ENCODE results near the gene FRMD8. TPM values are rescaled to one million over a fixed set of nuclear protein-coding genes. Genes with fewer than 3 reads are reported as not detected.

Gene FRMD8
- total and polyA plus RNA-seq, 2 of the 4 experiments (the other 2 are of a cell fraction): 11.3 to 19.8 TPM

DNA sequence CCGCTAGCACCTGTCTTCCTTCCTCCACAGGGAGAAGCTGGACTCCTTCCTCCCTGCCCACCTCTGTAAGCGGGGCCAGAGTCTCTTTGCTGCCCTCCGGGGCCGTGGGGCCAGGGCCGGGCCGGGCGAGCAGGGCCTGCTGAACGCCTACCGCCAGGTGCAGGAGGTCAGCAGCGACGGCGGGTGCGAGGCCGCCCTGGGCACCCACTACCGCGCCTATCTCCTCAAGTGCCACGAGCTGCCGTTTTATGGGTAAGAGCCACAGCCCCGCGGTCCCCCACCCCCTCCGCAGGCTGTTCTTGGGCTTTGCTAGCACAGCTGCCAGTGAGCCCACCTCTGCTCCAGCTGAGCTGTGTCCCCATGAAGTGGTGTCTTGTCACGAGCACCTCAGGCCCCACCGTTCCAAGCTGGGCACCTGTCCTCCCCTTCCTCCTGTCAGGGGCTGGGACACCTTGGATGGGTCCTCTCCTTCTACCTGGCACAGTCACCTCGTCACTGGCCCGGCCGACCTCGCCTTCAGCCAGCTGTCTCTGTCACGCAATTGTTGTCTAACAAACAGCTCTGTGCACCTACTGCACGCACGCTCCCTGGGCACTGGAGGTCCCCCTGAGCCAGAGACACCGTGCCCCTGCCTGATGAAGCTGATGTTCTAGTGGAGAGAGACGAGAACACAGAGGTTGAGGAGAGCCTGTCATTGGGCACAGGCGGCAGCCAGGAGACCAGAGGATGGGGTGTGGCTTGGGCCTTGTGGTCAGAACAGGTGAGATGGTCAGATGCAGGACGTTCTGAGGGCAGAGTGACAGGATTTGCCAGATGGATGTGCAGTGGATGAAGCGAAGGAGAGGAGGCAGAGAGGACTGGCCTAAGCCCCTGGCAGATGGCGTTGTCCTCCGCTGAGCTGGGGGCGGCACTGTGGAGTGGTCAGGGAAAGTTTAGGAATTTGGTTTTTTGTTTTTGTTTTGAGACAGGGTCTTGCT, 10.6 kb downstream of the FRMD8 start:
- ChIA-PET CTCF (no interaction called here), POLR2A (ENCODE audit: unreplicated experiment) (no interaction called here)
- H2AK9ac ChIP-seq (replicated peaks; ENCODE audit: low read depth, low read length, poor library complexity): no peak overlapping the region
- intact Hi-C loops (cut with micrococcal nuclease): no loop called here
- WGBS, 2 experiments (ENCODE audit: extremely low coverage in 2 of 2, insufficient read length in 1 of 2): 95% methylated on average over 13 of the region's 38 CpGs; no CpG with 5 or more reads in 1 of the 2 experiments
- H3K79me1 ChIP-seq (ENCODE audit: low read depth in 1 of 2, low read length in 2 of 2): peaks cover 3 to 51% of the 10 kb centered on the region in 2 experiments; a peak in 3 of 4 replicates
- DNase-seq (no peak), ATAC-seq (ENCODE audit: low read depth) (no peak)
- no peak overlapping the region for H3K27ac ChIP-seq (ENCODE audit: insufficient read depth, low read length)
- no peak overlapping the region for H2AK5ac ChIP-seq (ENCODE audit: low read depth, low read length)
- no peak overlapping the region for H2BK5ac ChIP-seq (ENCODE audit: low read depth, low read length, poor library complexity, severe bottlenecking)
- H3K4me3 ChIP-seq (ENCODE audit: insufficient read depth, low read depth, low read length): no peak overlapping the region
- no peak overlapping the region for H3K4ac ChIP-seq (ENCODE audit: low read depth, low read length)
- TF ChIP-seq SMC3 (IDR thresholded peaks at IDR 0.05; ENCODE audit: low read depth, low read length) (no peak), RAD21 (IDR thresholded peaks at IDR 0.05; ENCODE audit: low read length) (no peak), CEBPB (IDR thresholded peaks at IDR 0.05; ENCODE audit: low read depth, low read length) (no peak), MXI1 (IDR thresholded peaks at IDR 0.05; ENCODE audit: borderline replicate concordance, low read depth, low read length) (no peak), CHD1 (IDR thresholded peaks at IDR 0.05; ENCODE audit: low read depth, low read length) (no peak), RCOR1 (IDR thresholded peaks at IDR 0.05; ENCODE audit: insufficient replicate concordance, low read length) (no peak), BHLHE40 (IDR thresholded peaks at IDR 0.05; ENCODE audit: low read depth, low read length) (no peak), POLR2A (IDR thresholded peaks at IDR 0.05; ENCODE audit: low read depth, low read length) (no peak), MAZ (IDR thresholded peaks at IDR 0.05; ENCODE audit: borderline replicate concordance, low read depth, low read length) (no peak)
- TF ChIP-seq, protein P1, sequence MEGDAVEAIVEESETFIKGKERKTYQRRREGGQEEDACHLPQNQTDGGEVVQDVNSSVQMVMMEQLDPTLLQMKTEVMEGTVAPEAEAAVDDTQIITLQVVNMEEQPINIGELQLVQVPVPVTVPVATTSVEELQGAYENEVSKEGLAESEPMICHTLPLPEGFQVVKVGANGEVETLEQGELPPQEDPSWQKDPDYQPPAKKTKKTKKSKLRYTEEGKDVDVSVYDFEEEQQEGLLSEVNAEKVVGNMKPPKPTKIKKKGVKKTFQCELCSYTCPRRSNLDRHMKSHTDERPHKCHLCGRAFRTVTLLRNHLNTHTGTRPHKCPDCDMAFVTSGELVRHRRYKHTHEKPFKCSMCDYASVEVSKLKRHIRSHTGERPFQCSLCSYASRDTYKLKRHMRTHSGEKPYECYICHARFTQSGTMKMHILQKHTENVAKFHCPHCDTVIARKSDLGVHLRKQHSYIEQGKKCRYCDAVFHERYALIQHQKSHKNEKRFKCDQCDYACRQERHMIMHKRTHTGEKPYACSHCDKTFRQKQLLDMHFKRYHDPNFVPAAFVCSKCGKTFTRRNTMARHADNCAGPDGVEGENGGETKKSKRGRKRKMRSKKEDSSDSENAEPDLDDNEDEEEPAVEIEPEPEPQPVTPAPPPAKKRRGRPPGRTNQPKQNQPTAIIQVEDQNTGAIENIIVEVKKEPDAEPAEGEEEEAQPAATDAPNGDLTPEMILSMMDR (conservative IDR thresholded peaks at IDR 0.05; ENCODE audit: low read depth, low read length): no peak
- TF ChIP-seq, protein P2, sequence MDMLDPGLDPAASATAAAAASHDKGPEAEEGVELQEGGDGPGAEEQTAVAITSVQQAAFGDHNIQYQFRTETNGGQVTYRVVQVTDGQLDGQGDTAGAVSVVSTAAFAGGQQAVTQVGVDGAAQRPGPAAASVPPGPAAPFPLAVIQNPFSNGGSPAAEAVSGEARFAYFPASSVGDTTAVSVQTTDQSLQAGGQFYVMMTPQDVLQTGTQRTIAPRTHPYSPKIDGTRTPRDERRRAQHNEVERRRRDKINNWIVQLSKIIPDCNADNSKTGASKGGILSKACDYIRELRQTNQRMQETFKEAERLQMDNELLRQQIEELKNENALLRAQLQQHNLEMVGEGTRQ (IDR thresholded peaks at IDR 0.05; ENCODE audit: low read depth, low read length): no peak
- H3K23ac ChIP-seq (ENCODE audit: low read depth, low read length): no peak overlapping the region
- H2BK120ac ChIP-seq (ENCODE audit: low read depth, low read length): no peak overlapping the region
- H4K8ac ChIP-seq (ENCODE audit: low read depth in 2 of 2, low read length in 2 of 2): no peak overlapping the region
- no peaks in the 10 kb centered on the region for H3K4me1 ChIP-seq (ENCODE audit: control insufficient read depth, insufficient read depth, low read length)
- H3K36me3 ChIP-seq (ENCODE audit: control insufficient read depth, insufficient read depth, low read length): peaks cover 66% of the 10 kb centered on the region
- no peak overlapping the region for H3K9ac ChIP-seq (ENCODE audit: low read depth, low read length)
- no peak overlapping the region for H2BK15ac ChIP-seq (ENCODE audit: low read depth, low read length)
- no peak overlapping the region for H3K14ac ChIP-seq (replicated peaks; ENCODE audit: low read depth, low read length)
- no peak overlapping the region for H3K18ac ChIP-seq (ENCODE audit: low read depth, low read length)
- no peak overlapping the region for H2BK20ac ChIP-seq (ENCODE audit: low read depth, low read length)
- H3K9me1 ChIP-seq (ENCODE audit: insufficient read depth, low read length): no peaks in the 10 kb centered on the region; the same call in none of the 2 replicates
- no TSS peak for BruUV-seq (replicated peaks)
- no peaks in the 10 kb centered on the region for H3K9me3 ChIP-seq (ENCODE audit: control insufficient read depth, insufficient read depth, low read length)
- dilution Hi-C loops (cut with HindIII; ENCODE audit: low sequenced_read_pairs, unreplicated experiment): no loop called here
- H4K5ac ChIP-seq (ENCODE audit: low read depth, low read length): no peak overlapping the region
- H3K4me2 ChIP-seq (ENCODE audit: low read depth, low read length): no peak overlapping the region
- H4K91ac ChIP-seq (ENCODE audit: insufficient read depth, low read depth, low read length): no peak overlapping the region
- H2AFZ ChIP-seq (replicated peaks; ENCODE audit: low read length, poor library complexity): no peak overlapping the region
- H4K20me1 ChIP-seq (ENCODE audit: insufficient read depth, low read length): peaks cover 4% of the 10 kb centered on the region
- no peaks in the 10 kb centered on the region for H3K27me3 ChIP-seq (ENCODE audit: control insufficient read depth, insufficient read depth, low read length)
- no peak overlapping the region for H3K56ac ChIP-seq (ENCODE audit: extremely low read depth, insufficient read depth, low read length)
- in situ Hi-C loops (cut with MboI; ENCODE audit: low sequenced_read_pairs): no loop called here

Data from IMR-90 (cell line).